ENCODE results near the gene SFMBT2. TPM values are rescaled to one million over a fixed set of nuclear protein-coding genes. Genes with fewer than 3 reads are reported as not detected.

Gene SFMBT2
- total and polyA plus RNA-seq, 2 of the 4 experiments (the other 2 are of a cell fraction) = 0.70 to 1.3 TPM

GRCh38 chr10:7146189-7146588 lies 264.6 kb downstream of the SFMBT2 start:
- no peak overlapping the region for H2AFZ ChIP-seq (replicated peaks; ENCODE audit: low read length, poor library complexity)
- no peak overlapping the region for H2BK15ac ChIP-seq (ENCODE audit: low read depth, low read length)
- DNase-seq (no peak), ATAC-seq (ENCODE audit: low read depth) (no peak)
- H3K14ac ChIP-seq (replicated peaks; ENCODE audit: low read depth, low read length) = no peak overlapping the region
- no peaks in the 10 kb centered on the region for H4K20me1 ChIP-seq (ENCODE audit: insufficient read depth, low read length)
- no peaks in the 10 kb centered on the region; the same call in 1 of the 2 replicates for H3K9me3 ChIP-seq (ENCODE audit: control insufficient read depth, insufficient read depth, low read length)
- ChIA-PET POLR2A (ENCODE audit: unreplicated experiment) (no interaction called here), CTCF (no interaction called here)
- no CpG with 5 or more reads among the region's 3 CpGs for WGBS, 2 experiments (ENCODE audit: extremely low coverage in 2 of 2, insufficient read length in 1 of 2)
- no peak overlapping the region for H2AK5ac ChIP-seq (ENCODE audit: low read depth, low read length)
- no peak overlapping the region for H4K5ac ChIP-seq (ENCODE audit: low read depth, low read length)
- H2AK9ac ChIP-seq (replicated peaks; ENCODE audit: low read depth, low read length, poor library complexity) = no peak overlapping the region
- H3K9me1 ChIP-seq (ENCODE audit: insufficient read depth, low read length) = no peaks in the 10 kb centered on the region
- intact Hi-C loops (cut with micrococcal nuclease) (no loop called here), in situ Hi-C loops (cut with MboI; ENCODE audit: low sequenced_read_pairs) (no loop called here), dilution Hi-C loops (cut with HindIII; ENCODE audit: low sequenced_read_pairs, unreplicated experiment) (no loop called here)
- no peak overlapping the region for H3K56ac ChIP-seq (ENCODE audit: extremely low read depth, insufficient read depth, low read length)
- no peak overlapping the region for H3K27ac ChIP-seq (ENCODE audit: insufficient read depth, low read length)
- H3K4me2 ChIP-seq (ENCODE audit: low read depth, low read length) = no peak overlapping the region
- H3K23ac ChIP-seq (ENCODE audit: low read depth, low read length) = no peak overlapping the region
- no peak overlapping the region for H3K4ac ChIP-seq (ENCODE audit: low read depth, low read length)
- BruUV-seq (replicated peaks) = no TSS peak
- no peak overlapping the region for H2BK120ac ChIP-seq (ENCODE audit: low read depth, low read length)
- H2BK20ac ChIP-seq (ENCODE audit: low read depth, low read length) = no peak overlapping the region
- no peak overlapping the region for H3K18ac ChIP-seq (ENCODE audit: low read depth, low read length)
- H3K36me3 ChIP-seq (ENCODE audit: control insufficient read depth, insufficient read depth, low read length) = no peaks in the 10 kb centered on the region
- H3K4me1 ChIP-seq (ENCODE audit: control insufficient read depth, insufficient read depth, low read length) = no peaks in the 10 kb centered on the region
- no peaks in the 10 kb centered on the region for H3K79me1 ChIP-seq (ENCODE audit: low read depth in 1 of 2, low read length in 2 of 2)
- H3K27me3 ChIP-seq (ENCODE audit: control insufficient read depth, insufficient read depth, low read length) = no peaks in the 10 kb centered on the region
- H2BK5ac ChIP-seq (ENCODE audit: low read depth, low read length, poor library complexity, severe bottlenecking) = no peak overlapping the region
- no peak overlapping the region for H3K4me3 ChIP-seq (ENCODE audit: insufficient read depth, low read depth, low read length)
- H4K8ac ChIP-seq (ENCODE audit: low read depth in 2 of 2, low read length in 2 of 2) = no peak overlapping the region
- no peak overlapping the region for H4K91ac ChIP-seq (ENCODE audit: insufficient read depth, low read depth, low read length)
- TF ChIP-seq MXI1 (IDR thresholded peaks at IDR 0.05; ENCODE audit: borderline replicate concordance, low read depth, low read length) (no peak), CEBPB (IDR thresholded peaks at IDR 0.05; ENCODE audit: low read depth, low read length) (peak; percentile 45), RCOR1 (IDR thresholded peaks at IDR 0.05; ENCODE audit: insufficient replicate concordance, low read length) (no peak), MAZ (IDR thresholded peaks at IDR 0.05; ENCODE audit: borderline replicate concordance, low read depth, low read length) (no peak)
- no peak overlapping the region for H3K9ac ChIP-seq (ENCODE audit: low read depth, low read length)

Data from IMR-90 (cell line).